ENCODE results near the gene MRFAP1L1.

The MRFAP1L1 gene

GRCh38 chr4:6658597-6659075 lies 51.0 kb downstream of the MRFAP1L1 start:
- Histone ChIP-seq H3K27me3 (ENCODE audit: insufficient read depth, low read depth, severe bottlenecking) (peaks cover 2% of the 10 kb centered on the region), H3K36me3 (no peaks in the 10 kb centered on the region), H3K27ac (no peak overlapping the region), H3K4me3 (ENCODE audit: low read depth, low read length) (no peak overlapping the region), H3K9me3 (ENCODE audit: severe bottlenecking) (no peaks in the 10 kb centered on the region)
- DNase-seq = no peak
- TF ChIP-seq, protein P1, sequence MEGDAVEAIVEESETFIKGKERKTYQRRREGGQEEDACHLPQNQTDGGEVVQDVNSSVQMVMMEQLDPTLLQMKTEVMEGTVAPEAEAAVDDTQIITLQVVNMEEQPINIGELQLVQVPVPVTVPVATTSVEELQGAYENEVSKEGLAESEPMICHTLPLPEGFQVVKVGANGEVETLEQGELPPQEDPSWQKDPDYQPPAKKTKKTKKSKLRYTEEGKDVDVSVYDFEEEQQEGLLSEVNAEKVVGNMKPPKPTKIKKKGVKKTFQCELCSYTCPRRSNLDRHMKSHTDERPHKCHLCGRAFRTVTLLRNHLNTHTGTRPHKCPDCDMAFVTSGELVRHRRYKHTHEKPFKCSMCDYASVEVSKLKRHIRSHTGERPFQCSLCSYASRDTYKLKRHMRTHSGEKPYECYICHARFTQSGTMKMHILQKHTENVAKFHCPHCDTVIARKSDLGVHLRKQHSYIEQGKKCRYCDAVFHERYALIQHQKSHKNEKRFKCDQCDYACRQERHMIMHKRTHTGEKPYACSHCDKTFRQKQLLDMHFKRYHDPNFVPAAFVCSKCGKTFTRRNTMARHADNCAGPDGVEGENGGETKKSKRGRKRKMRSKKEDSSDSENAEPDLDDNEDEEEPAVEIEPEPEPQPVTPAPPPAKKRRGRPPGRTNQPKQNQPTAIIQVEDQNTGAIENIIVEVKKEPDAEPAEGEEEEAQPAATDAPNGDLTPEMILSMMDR (IDR thresholded peaks at IDR 0.05; ENCODE audit: low read depth, low read length) = no peak

GRCh38 chr4:6658209-6658595 lies 51.5 kb downstream of the MRFAP1L1 start:
- DNase-seq = no peak
- Histone ChIP-seq H3K36me3 (no peaks in the 10 kb centered on the region), H3K27me3 (ENCODE audit: insufficient read depth, low read depth, severe bottlenecking) (no peaks in the 10 kb centered on the region), H3K9me3 (ENCODE audit: severe bottlenecking) (no peaks in the 10 kb centered on the region), H3K27ac (no peak overlapping the region), H3K4me3 (ENCODE audit: low read depth, low read length) (no peak overlapping the region)
- TF ChIP-seq, protein P1 (IDR thresholded peaks at IDR 0.05; ENCODE audit: low read depth, low read length) = no peak
